ENCODE results near the gene SHROOM3.

The SHROOM3 gene

DNA sequence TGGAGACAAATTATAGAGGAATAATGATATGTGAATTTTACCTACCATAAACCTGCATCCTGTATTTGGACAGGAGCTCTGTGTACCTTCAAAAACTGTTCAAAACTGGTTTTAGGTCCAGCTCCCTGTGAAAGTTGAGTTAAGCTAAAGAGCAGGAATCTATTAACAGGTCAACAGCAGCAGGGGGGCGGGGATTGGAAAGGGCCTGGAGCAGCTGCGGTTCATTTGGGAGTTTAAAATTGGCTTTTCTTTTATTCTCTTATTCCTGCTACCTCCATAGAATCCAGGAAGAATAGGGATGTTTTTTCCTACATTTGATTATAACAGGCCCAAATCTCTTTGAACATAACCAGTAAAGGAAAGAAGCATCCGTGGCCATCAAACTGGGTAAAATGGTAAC, 23.8 kb downstream of the SHROOM3 start:
- TF ChIP-seq POLR2A (IDR thresholded peaks at IDR 0.05; ENCODE audit: low read length) (no peak), GATA1 (IDR thresholded peaks at IDR 0.05; ENCODE audit: low read depth, low read length) (no peak)
- DNase-seq = no peak

DNA sequence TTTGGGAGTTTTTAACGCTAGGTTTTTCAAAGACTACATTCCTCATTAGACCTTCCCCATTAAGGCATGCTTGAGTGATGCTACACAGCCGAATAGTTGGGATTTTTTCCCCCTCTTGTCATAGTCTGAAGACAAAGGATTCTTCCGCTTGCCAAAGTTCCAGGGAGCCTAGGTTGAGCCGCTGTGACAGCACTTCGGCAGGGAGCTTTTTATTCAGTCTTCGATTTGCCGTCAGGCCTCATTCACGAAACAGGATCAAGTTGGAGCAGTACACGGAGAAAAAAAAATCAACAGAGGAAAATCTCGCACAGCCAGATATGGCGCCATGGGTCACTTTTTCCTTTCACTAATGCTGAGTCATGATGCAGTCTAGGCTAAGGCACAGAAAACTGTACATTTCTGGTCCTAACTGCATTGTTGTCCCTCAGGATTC, 24.3 kb downstream of the SHROOM3 start:
- no peak for DNase-seq
- TF ChIP-seq POLR2A (IDR thresholded peaks at IDR 0.05; ENCODE audit: low read length) = no peak
- no peak for TF ChIP-seq GATA1 (IDR thresholded peaks at IDR 0.05; ENCODE audit: low read depth, low read length)

DNA sequence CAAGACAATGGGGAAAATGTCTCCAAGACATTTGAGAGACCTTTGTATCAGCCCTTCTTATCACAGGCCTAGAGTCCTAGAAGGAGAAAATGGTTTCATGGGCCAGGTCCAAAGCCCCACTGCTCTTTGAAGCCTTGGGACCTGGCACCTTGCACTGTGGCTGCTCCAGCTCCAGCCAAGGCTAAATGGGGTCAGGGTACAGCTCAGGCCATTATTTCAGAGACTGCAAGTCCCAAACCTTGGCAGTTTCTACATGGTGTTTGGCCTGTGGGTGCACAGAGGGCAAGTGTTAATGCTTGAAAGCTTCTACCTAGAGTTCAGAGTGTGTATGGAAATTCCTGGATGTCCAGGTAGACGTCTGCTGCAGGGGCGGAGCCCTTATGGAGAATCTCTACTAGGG, 28.5 kb downstream of the SHROOM3 start:
- no peak for DNase-seq
- TF ChIP-seq POLR2A (IDR thresholded peaks at IDR 0.05; ENCODE audit: low read length) (no peak), GATA1 (IDR thresholded peaks at IDR 0.05; ENCODE audit: low read depth, low read length) (no peak)

DNA sequence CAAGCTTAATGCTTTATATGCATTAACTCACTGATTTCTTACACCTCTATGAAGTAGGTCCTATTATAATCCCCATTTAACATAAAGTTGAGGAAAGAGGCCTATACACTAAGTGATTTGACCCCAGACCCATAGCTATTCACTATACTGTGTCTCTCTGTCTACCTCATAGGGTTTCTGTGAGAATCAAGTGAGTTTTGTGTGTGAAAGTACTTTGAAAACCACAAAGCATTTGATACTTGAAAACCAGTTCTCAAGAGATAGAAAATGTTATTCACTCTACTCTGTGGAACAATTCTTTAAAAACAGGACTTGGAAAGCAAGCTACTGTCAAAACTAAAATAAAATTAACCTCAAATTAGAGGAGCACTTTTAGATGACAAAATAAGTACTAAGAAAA, 35.0 kb downstream of the SHROOM3 start:
- no peak for DNase-seq
- TF ChIP-seq GATA1 (IDR thresholded peaks at IDR 0.05; ENCODE audit: low read depth, low read length) = no peak
- TF ChIP-seq POLR2A (IDR thresholded peaks at IDR 0.05; ENCODE audit: low read length) = no peak

- no peak for TF ChIP-seq POLR2A (IDR thresholded peaks at IDR 0.05; ENCODE audit: low read length)
- no peak for DNase-seq
These were observed 35.5 kb downstream of the SHROOM3 start for GRCh38 chr4:76470532-76470931.

DNA sequence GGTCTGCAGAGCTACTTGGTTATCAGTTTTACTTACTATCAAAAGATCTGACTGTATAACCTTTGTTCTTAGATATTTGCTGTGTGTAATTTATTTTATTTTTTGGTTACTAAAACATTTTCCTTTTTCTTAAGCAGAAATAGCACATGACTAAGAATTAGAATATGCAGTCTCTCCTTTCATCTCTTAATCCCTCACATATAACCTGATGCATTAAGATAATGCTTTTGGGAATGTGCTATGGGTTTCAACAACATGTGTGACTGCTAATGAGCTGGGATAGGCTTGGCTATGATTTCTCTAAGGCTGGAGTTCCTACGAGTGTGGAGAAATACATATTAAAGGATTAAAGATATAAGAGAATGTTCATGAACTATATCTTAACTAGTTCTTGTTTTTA, 41.5 kb downstream of the SHROOM3 start:
- DNase-seq = no peak
- no peak for TF ChIP-seq POLR2A (IDR thresholded peaks at IDR 0.05; ENCODE audit: low read length)
- no peak for TF ChIP-seq GATA1 (IDR thresholded peaks at IDR 0.05; ENCODE audit: low read depth, low read length)

DNA sequence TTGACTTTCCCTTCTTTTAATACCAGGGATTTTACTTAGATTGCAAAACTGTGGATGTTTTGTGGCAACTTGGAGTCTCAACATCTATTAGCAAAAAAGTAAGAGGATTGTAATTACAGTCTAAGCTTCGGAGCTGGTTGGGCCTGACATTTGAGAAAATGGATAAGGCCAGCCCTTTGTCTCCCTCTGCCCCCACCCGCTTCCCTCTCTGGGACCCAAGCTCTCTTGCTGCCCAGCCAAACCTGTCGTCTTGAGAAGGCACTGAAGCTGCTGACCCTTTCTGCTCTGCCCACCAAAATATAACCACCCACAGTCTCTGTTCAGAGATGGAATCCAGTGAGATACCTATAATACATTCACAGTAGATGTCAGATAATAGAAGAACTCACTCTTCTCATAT, 49.6 kb downstream of the SHROOM3 start:
- no peak for DNase-seq
- TF ChIP-seq POLR2A (IDR thresholded peaks at IDR 0.05; ENCODE audit: low read length) (no peak), GATA1 (IDR thresholded peaks at IDR 0.05; ENCODE audit: low read depth, low read length) (no peak)

- TF ChIP-seq GATA1 (IDR thresholded peaks at IDR 0.05; ENCODE audit: low read depth, low read length) (no peak), POLR2A (IDR thresholded peaks at IDR 0.05; ENCODE audit: low read length) (no peak)
- DNase-seq = no peak
These were observed 50.4 kb downstream of the SHROOM3 start for GRCh38 chr4:76485450-76485849.

DNA sequence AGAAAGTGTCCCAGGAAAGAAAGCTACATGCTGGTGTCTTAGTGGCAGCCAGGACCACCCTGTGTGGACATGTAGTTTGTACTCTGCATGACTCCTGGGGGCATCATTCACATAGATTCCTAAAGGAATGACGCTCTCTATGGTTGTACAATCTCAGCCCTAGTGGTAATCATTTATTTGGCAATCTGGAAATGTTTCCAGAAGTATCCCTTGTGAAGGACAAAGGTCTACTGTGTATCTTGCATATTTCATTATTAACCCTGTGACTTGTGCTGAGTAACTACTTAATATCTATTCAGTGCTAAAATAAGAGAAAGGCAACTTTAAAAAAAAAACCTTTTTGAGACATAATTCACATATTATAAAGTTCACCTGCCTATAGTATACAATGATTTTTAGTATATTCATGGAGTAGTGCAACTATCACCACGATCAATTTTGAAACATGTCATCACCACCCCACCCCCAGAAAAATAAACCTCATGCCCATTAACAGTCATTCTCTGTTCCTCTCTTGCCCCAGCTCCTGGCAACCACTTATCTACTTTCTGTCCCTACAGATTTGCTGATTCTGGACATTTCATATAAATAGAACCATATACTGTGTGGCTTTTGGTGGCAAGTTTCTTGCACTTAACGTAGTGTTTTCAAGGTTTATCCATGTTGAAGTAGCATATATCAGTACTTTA, 51.7 kb downstream of the SHROOM3 start:
- DNase-seq = no peak
- TF ChIP-seq POLR2A (IDR thresholded peaks at IDR 0.05; ENCODE audit: low read length) = no peak
- TF ChIP-seq GATA1 (IDR thresholded peaks at IDR 0.05; ENCODE audit: low read depth, low read length) = no peak

DNA sequence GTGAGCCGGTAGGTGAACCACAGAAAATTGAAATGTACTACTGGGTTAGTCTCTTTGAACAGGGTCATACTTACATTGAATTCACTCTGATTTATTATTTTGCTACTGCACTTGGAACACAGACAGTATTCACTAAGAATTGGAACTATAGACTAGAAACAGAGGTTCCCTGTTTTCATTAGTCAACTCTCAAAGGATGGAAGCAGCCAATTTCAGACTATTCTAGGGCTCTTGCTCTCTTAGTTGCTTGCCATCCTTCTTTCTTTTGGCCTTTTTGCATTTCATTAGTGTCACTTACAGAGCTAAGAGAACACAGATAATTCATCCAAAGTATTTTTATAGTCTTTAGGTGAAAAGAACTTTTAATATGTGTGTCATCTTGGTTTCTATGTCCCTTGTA, 52.6 kb downstream of the SHROOM3 start:
- no peak for TF ChIP-seq GATA1 (IDR thresholded peaks at IDR 0.05; ENCODE audit: low read depth, low read length)
- no peak for TF ChIP-seq POLR2A (IDR thresholded peaks at IDR 0.05; ENCODE audit: low read length)
- DNase-seq = no peak

DNA sequence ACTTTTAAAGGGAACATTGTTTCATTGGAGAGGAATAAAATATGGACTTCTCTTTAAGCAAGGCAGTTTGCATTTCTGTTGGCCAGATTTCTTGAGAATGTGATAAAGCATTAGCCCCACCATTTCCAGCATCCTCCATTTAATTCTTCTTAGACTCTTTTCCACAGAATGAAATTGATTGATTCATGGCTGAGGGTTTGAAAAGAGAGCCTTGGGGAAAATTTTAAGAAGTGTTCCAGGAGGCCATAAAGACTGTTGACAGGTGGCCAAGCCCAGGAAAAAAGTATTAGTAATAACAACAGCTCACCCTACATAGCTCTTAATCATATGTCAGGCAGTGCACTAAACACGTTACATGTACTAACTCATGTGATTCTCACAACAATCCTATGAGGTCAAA, 53.4 kb downstream of the SHROOM3 start:
- DNase-seq = no peak
- TF ChIP-seq GATA1 (IDR thresholded peaks at IDR 0.05; ENCODE audit: low read depth, low read length) (no peak), POLR2A (IDR thresholded peaks at IDR 0.05; ENCODE audit: low read length) (no peak)

DNA sequence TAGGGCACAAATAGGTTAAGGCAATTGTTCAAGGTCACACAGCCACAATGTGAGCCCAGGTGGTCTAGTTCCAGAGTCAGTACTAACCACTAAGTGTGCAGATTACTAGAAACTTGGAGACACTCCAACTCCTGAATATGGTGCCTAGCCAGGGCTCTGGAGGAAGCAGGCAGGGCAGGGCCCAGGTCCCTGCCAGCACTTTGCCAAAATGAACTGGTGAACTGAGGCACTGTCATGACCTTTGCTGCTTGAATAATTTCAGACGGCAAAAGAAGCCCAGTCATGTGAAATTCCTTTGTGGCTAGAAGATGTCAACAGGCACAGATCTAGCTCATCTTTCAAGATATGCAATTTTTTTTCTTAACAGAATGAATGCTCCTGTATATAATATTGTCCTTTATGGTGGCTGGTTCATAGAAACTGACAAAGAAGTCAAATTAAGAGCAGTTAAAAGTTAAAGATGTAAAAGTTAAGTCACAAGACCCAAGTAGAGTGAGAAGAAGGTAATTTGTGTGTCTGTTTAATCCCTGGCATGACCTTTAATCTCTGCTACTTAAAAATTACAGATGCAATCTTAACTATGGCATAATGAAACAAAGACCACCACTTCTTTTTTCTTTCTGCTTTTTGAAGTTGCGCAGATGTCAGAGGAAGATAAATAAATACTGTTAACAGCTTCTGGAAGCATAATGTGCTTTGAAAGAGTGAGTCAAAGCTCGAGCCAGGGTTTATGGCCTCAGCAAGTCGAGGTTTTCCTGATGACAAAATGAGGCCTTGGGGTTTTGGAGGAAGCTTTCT, 54.1 kb downstream of the SHROOM3 start:
- no peak for TF ChIP-seq POLR2A (IDR thresholded peaks at IDR 0.05; ENCODE audit: low read length)
- TF ChIP-seq GATA1 (IDR thresholded peaks at IDR 0.05; ENCODE audit: low read depth, low read length) = no peak
- DNase-seq = no peak

DNA sequence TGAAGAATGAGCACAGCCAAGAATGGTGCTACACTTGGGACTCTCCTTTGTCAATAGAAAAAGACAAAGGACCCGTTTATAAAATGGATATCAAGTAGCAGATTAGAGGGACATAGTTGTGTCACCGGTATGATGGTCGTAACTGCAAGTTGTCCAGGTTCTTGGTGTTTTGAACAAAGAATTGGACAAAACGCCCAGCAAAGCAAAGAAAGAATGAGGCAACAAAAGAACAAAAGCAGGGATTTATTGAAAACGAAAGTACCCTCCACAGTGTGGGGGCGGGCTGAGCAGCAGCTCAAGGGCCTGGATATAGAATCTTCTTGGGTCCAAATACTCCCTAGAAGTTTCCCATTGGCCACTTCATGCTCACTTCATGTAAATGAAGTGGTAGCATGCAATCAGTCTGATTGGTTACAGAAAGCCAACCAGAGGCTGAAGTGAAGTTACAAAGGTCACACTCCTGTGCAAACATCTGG, 54.7 kb downstream of the SHROOM3 start:
- TF ChIP-seq POLR2A (IDR thresholded peaks at IDR 0.05; ENCODE audit: low read length) (no peak), GATA1 (IDR thresholded peaks at IDR 0.05; ENCODE audit: low read depth, low read length) (no peak)
- no peak for DNase-seq

GRCh38 chr4:76492055-76492454, 57.0 kb downstream of the SHROOM3 start:
- TF ChIP-seq POLR2A (IDR thresholded peaks at IDR 0.05; ENCODE audit: low read length) = no peak
- no peak for TF ChIP-seq GATA1 (IDR thresholded peaks at IDR 0.05; ENCODE audit: low read depth, low read length)
- no peak for DNase-seq

DNA sequence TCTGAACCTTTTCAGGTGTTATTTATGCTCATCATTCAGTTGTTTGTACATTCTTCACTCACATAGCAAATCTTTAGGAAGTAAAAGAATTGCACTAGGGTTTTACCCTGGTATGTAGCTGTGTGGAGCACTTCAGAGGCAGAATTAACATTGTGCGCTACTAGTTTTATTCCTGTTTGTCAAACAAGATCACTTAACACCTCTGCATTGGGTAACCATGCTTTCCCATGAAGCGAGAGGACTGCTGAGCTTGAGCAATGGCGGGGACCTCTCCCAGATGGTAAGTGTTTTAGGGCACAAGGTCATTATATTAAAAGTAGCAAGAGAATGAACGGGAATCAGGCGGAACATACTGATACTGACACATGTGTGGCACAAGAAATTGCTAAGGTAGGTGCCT, 59.2 kb downstream of the SHROOM3 start:
- no peak for TF ChIP-seq GATA1 (IDR thresholded peaks at IDR 0.05; ENCODE audit: low read depth, low read length)
- no peak for TF ChIP-seq POLR2A (IDR thresholded peaks at IDR 0.05; ENCODE audit: low read length)
- no peak for DNase-seq

Measured in erythroblast (primary cell).